SK-N-DZ (cell line): Measurements from ENCODE around the gene DNAH5.

Experiments
- DNase-seq: peaks from one replicate; pipeline ENCODE4 v3.0.0-alpha.2; 2015; ENCODE audit warnings: low spot score

Gene DNAH5

GRCh38 chr5:13735691-13736090 lies 208.8 kb downstream of the DNAH5 start:
- DNase-seq = no peak

GRCh38 chr5:13731121-13731628 lies 213.3 kb downstream of the DNAH5 start:
- DNase-seq = no peak

GRCh38 chr5:13708906-13709305 lies 235.6 kb downstream of the DNAH5 start:
- DNase-seq = no peak

GRCh38 chr5:13708432-13708831 lies 236.1 kb downstream of the DNAH5 start:
- no peak for DNase-seq

DNA sequence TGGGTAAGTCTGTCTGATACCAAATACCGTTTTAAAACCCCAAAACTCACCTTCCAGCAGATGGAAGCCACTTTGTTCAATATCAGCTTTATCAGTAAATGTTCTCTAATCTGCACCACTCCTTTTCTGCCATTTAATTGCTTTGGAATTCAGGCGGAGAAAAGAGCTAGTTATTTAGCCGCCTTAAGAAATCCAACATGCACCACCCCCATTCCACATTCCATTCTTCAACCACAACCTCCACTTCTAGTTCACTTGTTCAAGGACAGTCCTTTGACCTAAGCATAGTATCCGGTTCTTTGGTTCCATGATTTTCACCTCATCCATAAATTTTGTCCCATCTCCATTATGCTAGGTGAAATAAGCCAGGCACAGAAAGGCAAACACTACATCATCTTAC lies 240.1 kb downstream of the DNAH5 start:
- DNase-seq = no peak

DNA sequence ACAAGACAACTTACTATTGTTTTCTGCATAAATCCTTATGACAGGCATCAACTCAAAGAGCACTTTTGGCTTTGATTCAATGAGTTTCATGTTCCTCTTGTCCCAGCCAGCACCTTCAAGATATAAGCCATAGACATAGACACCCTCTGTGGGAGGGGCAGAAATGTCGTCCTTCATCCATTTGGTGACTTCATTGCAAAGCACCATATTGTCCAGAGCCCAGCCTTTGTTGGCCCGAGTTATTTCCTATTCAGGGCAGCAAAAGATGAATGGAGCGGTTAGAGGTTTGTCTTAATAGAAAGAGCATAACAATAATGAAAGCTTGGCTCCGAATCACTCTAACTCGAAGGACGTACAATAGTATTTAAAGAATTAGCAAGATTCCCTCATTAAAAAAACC lies 243.9 kb downstream of the DNAH5 start:
- no peak for DNase-seq

GRCh38 chr5:13698885-13699284 lies 245.6 kb downstream of the DNAH5 start:
- no peak for DNase-seq

GRCh38 chr5:13695076-13695712 lies 249.3 kb downstream of the DNAH5 start:
- DNase-seq = no peak

- DNase-seq = no peak
Observed at GRCh38 chr5:13692172-13692571, 252.3 kb downstream of the DNAH5 start.

DNA sequence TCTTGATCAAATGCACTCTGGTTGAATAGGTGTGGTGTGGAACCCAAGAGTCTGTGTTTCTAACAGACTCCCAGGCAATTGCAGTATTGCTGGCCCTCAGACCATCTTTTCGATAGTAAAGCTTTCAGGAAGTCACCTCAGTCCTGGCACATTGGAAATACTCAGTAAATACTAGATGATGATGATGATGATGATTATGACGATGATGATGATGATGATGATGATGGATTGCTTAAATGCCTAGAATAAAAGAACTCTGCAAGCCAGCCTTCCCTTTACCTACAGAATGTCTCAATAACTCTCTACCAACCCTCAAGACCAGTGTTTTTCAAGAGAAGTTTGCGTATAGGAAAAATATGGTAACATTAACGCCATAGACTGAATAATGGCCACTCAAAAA lies 268.0 kb downstream of the DNAH5 start:
- DNase-seq = no peak

DNA sequence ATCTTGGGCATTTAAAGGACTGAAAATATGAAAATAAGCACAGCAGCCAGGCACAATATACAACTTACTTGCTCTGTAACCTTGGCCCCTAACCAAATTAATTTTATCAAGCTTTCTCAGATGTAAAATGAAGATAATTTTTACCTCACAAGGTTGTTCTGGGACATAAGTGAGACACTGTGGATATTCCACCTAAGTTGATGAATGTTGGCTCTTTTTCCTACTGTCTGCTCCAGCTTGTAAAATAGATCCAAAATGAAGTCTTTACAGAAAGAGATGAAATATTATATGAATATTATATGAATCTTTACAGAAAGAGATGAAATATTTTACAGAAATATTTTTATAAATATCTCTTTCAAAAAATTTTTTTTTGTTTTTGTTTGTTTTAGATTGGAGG lies 270.1 kb downstream of the DNAH5 start:
- no peak for DNase-seq

GRCh38 chr5:13673511-13673910 lies 271.0 kb downstream of the DNAH5 start:
- no peak for DNase-seq

- no peak for DNase-seq
Observed at GRCh38 chr5:13664377-13664776, 280.1 kb downstream of the DNAH5 start.

GRCh38 chr5:13662626-13663025 lies 281.9 kb downstream of the DNAH5 start:
- no peak for DNase-seq

DNA sequence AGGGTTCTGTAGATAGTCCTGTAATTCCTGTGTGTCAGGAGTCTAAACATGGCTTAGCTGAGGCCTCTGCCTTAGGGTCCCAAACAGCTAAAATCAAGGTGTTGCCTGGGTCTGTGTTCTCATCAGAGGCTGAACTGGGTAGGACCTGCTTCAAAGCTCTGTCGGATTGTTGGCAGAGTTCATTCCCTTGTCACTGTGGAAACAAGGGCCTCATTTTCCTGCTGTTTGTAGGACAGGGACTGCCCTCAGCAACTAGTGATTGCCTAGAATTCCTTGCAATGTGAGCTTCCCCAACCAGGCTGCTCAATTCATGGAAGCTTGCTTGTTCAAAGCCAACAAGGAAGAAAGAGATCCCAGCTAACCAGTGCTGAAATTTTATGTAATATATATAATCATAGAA lies 283.2 kb downstream of the DNAH5 start:
- DNase-seq = no peak

DNA sequence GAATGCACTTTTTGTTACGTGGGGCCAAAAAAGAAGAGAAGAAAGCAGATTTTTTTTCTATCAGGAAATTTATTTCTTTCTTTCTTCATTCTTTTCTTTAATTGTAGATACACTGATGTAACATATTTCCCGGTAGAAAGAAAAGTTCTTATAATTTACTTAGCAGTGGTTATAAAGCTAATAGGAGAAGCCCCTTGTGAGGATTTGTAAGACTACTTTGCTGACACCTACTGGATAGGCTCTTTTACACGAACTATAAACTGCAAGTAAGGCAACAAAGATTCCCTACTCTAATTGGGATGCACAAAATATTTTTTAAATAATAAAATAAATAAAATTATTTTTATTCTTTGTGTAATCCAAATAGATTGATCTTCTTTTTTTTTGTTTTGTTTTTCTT lies 284.4 kb downstream of the DNAH5 start:
- DNase-seq = no peak

DNA sequence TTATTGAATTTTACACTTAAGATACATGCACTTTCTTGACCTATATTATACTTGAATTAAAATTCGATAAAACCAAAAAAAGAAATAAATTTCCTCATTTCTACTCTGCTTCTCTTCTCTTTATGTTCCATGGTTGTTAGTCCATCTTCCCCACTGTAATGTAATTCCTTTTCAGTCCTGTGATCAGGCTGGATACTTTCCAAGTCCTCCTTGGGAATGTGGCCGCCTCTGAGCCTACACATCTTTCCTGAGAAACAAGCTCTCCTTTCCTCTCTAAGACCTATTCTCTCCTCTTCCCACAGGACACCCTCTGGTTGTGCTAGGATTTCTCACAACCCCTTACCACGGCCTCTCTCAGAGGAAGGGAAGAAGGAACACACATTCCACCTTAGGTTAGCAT lies 285.1 kb downstream of the DNAH5 start:
- no peak for DNase-seq

- DNase-seq = no peak
Observed at GRCh38 chr5:13658761-13659160, 285.7 kb downstream of the DNAH5 start.

DNA sequence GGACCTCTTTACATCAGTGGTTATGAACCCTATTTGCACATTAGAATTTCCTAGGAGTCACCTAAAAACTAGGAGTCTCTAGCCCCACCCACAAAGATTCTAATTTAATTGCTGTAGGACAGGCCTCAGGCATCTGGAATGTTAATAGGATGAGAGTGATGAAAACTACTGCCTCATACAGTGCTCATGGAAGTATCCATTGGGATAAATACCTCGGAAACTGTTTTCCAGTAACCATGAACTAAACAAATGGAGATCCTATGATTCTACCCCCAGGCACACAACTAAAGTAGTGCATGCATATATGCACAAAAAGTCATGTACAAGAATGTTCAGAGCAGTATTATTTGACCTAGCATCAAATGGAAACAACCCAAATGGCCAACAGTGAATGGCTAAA lies 286.3 kb downstream of the DNAH5 start:
- no peak for DNase-seq

DNA sequence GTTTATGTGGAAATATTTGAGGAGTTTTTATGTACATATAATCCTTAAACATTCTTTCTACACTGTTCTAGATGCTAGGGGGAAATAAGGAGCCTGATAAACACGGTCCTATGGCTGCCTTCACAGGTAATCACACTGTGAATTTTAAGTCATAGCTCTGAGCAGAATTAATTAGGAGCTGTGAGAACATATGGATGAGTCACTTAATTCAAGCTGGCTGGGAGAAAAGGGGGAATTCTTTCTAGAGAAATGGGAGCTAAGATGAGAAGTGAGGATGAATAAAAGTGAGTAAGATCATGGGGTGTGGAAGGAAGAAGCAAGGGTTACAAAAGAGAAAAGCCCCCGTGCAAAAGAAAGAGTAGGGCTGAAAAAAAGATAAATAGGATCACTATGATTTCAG lies 290.8 kb downstream of the DNAH5 start:
- DNase-seq = no peak

DNA sequence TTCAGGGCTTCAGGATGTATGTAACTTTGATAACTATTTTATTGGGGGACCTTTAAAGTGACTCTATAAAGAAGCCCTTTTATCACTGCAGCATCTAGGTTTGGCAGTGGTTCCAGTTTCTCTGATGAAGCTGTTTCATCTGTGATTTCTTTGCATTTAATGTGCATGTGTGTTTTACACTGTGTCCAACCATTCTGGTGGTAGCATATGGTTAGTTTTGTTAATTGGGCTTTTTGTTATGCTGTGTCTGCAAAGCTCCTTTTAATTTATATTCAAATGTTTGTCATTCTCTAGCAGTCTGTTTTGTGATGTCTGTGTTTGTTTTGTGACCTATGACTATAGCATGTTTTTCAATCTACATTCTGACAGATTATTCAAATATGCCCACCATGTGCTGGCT lies 294.8 kb downstream of the DNAH5 start:
- DNase-seq = no peak

DNA sequence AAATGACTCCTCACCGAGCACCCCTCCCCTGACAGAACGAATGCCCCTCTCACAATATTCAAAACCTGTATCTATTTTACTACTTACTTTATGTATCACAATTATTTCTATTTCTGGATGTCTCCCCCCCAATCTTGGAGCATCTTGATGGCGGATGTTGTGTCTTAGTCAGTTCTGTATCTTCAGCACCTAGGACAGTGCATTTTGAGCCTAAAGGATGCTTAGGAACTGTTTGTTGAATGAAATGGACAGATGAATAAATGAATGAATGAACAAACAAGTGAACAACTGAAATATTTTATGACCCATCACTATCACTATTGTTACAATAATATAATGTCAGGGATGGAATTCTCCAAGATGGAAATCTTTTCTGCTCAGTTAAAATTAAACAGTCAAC lies 295.7 kb downstream of the DNAH5 start:
- DNase-seq = no peak

DNA sequence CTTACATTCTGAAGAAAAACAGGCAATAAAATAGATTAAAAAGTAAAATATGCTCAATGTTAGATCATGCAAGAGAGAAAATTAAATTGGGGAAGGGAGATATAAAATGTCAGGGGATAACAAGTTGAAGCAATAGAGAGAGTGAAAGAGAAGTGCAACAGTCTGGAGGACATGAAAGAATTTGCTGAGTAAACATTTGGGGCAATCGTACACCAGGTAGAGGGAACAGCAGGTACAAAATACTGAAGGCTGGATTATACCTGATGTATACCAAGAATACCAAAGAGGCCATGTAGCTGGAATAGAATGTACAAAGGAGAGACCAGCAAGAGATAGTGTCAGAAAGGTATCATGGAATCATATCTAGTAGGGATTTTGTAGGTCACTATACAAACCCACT lies 300.8 kb downstream of the DNAH5 start:
- no peak for DNase-seq

DNA sequence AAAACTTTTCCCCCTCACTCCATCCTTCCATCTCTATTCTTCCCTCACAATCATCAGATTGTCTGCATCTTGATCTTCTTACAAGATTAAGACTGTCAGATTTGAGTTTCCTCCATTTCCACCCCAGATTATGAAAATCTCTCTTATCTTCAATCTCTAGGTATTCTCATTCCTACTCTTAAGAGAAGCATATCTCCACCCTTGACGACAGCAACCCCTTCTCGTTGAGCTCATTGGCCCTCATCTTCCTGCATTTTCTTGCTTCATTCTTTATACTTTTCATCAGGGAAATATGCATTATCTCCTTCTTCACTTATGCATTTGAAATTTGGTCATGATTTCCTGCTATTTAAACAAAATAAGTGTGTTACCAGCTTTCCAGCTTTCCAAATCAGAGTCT lies 301.3 kb downstream of the DNAH5 start:
- no peak for DNase-seq
